HepG2 (cell line): ENCODE results near the gene MBTD1. TPM values are rescaled to one million over a fixed set of nuclear protein-coding genes. Genes with fewer than 3 reads are reported as not detected.

Experiments
- AHR ChIP-seq: IDR thresholded peaks from 2 replicates; pipeline ENCODE4 v1.6.1; 2018; ENCODE audit warnings: missing genetic modification reagents, missing compliant biosample characterization
- ATF4 ChIP-seq, 2 experiments: fragments of 450-650 bp in 1 of 2; sonication (generic) in 1 of 2; formaldehyde crosslinking; IDR thresholded peaks; 2 replicates each; pipeline versions ENCODE4 v1.5.0 to v1.8.0; 2020 to 2022; ENCODE audit warnings: mild to moderate bottlenecking in 1 of 2, missing genetic modification reagents in 1 of 2
- CBFB ChIP-seq: sonication (generic); formaldehyde crosslinking; IDR thresholded peaks from 2 replicates; pipeline ENCODE4 v1.4.0; 2020; ENCODE audit warnings: missing genetic modification reagents
- E2F5 ChIP-seq: sonication (generic); formaldehyde crosslinking; conservative IDR thresholded peaks from 2 replicates; pipeline ENCODE4 v1.4.0; 2020; ENCODE audit warnings: missing genetic modification reagents
- FOXJ3 ChIP-seq: sonication (generic); formaldehyde crosslinking; IDR thresholded peaks from 2 replicates; pipeline ENCODE4 v1.4.0; 2020; ENCODE audit warnings: missing genetic modification reagents, mild to moderate bottlenecking, borderline replicate concordance
- MED1 ChIP-seq: sonication (generic); formaldehyde crosslinking; IDR thresholded peaks from 2 replicates; pipeline ENCODE4 v1.4.0; 2020; ENCODE audit warnings: missing genetic modification reagents
- MTERF4 ChIP-seq: sonication (generic); formaldehyde crosslinking; IDR thresholded peaks from 2 replicates; pipeline ENCODE4 v1.8.0; 2023; ENCODE audit warnings: mild to moderate bottlenecking, missing genetic modification reagents
- RFX1 ChIP-seq: fragments of 450-650 bp; IDR thresholded peaks from 2 replicates; pipeline ENCODE4 v1.6.1; 2017
- RFX5 ChIP-seq: IDR thresholded peaks from 2 replicates; pipeline ENCODE4 v1.6.1; 2011; ENCODE audit warnings: low read depth, low read length, improper control_type of control experiment
- SNAPC5 ChIP-seq: sonication (generic); formaldehyde crosslinking; IDR thresholded peaks from 2 replicates; pipeline ENCODE4 v1.8.1; 2023; ENCODE audit warnings: mild to moderate bottlenecking, missing genetic modification reagents, borderline replicate concordance
- SP5 ChIP-seq: IDR thresholded peaks from 2 replicates; pipeline ENCODE4 v1.6.1; 2016; ENCODE audit warnings: low read depth, borderline replicate concordance
- YEATS2 ChIP-seq: sonication (generic); formaldehyde crosslinking; IDR thresholded peaks from 2 replicates; pipeline ENCODE4 v1.4.0; 2020; ENCODE audit warnings: missing genetic modification reagents, borderline replicate concordance
- ZBTB2 ChIP-seq: sonication (generic); formaldehyde crosslinking; IDR thresholded peaks from 2 replicates; pipeline ENCODE4 v1.8.0; 2022; ENCODE audit warnings: low read depth, missing genetic modification reagents
- ZEB1 ChIP-seq: IDR thresholded peaks from 2 replicates; pipeline ENCODE4 v1.6.1; 2012; ENCODE audit warnings: mild to moderate bottlenecking, low read depth, inconsistent platforms; ENCODE audit not compliant: insufficient replicate concordance
- ZFP36L1 ChIP-seq: sonication (generic); formaldehyde crosslinking; IDR thresholded peaks from 2 replicates; pipeline ENCODE4 v1.8.0; 2022; ENCODE audit warnings: mild to moderate bottlenecking, missing genetic modification reagents, moderate library complexity
- ZFP91 ChIP-seq: sonication (generic); formaldehyde crosslinking; IDR thresholded peaks from 2 replicates; pipeline ENCODE4 v1.9.0; 2022; ENCODE audit warnings: missing genetic modification reagents, mild to moderate bottlenecking, borderline replicate concordance
- ZFY ChIP-seq: sonication (generic); formaldehyde crosslinking; IDR thresholded peaks from 2 replicates; pipeline ENCODE4 v1.4.0; 2020; ENCODE audit warnings: missing genetic modification reagents
- ZNF160 ChIP-seq: sonication (generic); formaldehyde crosslinking; IDR thresholded peaks from 2 replicates; pipeline ENCODE4 v1.8.0; 2022; ENCODE audit warnings: mild to moderate bottlenecking, inconsistent platforms, missing genetic modification reagents
- ZNF296 ChIP-seq: sonication (generic); formaldehyde crosslinking; conservative IDR thresholded peaks from 2 replicates; pipeline ENCODE4 v1.5.0; 2020; ENCODE audit warnings: mild to moderate bottlenecking, missing genetic modification reagents
- ZNF335 ChIP-seq: sonication (generic); formaldehyde crosslinking; IDR thresholded peaks from 2 replicates; pipeline ENCODE4 v1.4.0; 2020; ENCODE audit warnings: missing genetic modification reagents
- ZNF572 ChIP-seq: sonication (generic); formaldehyde crosslinking; IDR thresholded peaks from 2 replicates; pipeline ENCODE4 v1.5.1; 2020; ENCODE audit warnings: mild to moderate bottlenecking, missing genetic modification reagents
- ZNF576 ChIP-seq: sonication (generic); formaldehyde crosslinking; IDR thresholded peaks from 2 replicates; pipeline ENCODE4 v1.4.0; 2020; ENCODE audit warnings: mild to moderate bottlenecking, missing genetic modification reagents
- polyA plus RNA-seq, 8 experiments: library from polyadenylated mRNA; depleted of rRNA in 3 of 8; stranded (reverse) in 7 of 8; unstranded in 1 of 8; fragments of >200 nt; fragmentation: Illumina TruSeq in 4 of 8; extraction: Trizol in 4 of 8; gene quantifications; 2 replicates each; pipeline versions ENCODE4 v1.2.1 to v1.2.3, GENCODE V29; 2011 to 2016; ENCODE audit warnings: low read depth in 4 of 8, missing spikeins in 1 of 8, mixed read lengths in 1 of 8; ENCODE audit not compliant: insufficient read depth in 1 of 8
- total RNA-seq, 5 experiments: library from RNA; depleted of rRNA; stranded (reverse); fragments of >200 nt; fragmentation: Illumina TruSeq; extraction: Trizol; gene quantifications; 2 replicates each; pipeline ENCODE4 v1.2.3, GENCODE V29; 2016; ENCODE audit warnings: low read depth in 1 of 5

The MBTD1 gene
- total and polyA plus RNA-seq, 2 of the 13 experiments (the other 11 are each of a cell fraction or from before 2014, with no cell fraction given): 20.9 TPM

GRCh38 chr17:51166987-51167931 is 92.6 kb downstream of the MBTD1 start (continued):
- no peak for TF ChIP-seq ATF4 (CRISPR knock-in tag; IDR thresholded peaks at IDR 0.05)
- no peak for TF ChIP-seq ZNF576
- 0 out of 2 replicates have a peak, but pooled peaks have one; percentile 16 for TF ChIP-seq YEATS2 (CRISPR knock-in tag)
- no peak for TF ChIP-seq AHR (CRISPR knock-in tag)
- no peak for TF ChIP-seq E2F5 (CRISPR knock-in tag)
- TF ChIP-seq ZNF335: no peak
- TF ChIP-seq ZNF572 (CRISPR knock-in tag): peak; percentile 71; the same call in 1 of the 2 replicates
- TF ChIP-seq SP5 (CRISPR knock-in tag): no peak
- TF ChIP-seq ZFY (CRISPR knock-in tag): no peak
- peak; percentile 66; the same call in 1 of the 2 replicates for TF ChIP-seq ZFP91 (CRISPR knock-in tag)
- no peak for TF ChIP-seq ZBTB2 (CRISPR knock-in tag)
- no peak for TF ChIP-seq ZNF296
- TF ChIP-seq ZNF160: no peak; the same call in 1 of the 2 replicates
- no peak for TF ChIP-seq FOXJ3
- peak; percentile 71; the same call in 1 of the 2 replicates for TF ChIP-seq MTERF4
- no peak for TF ChIP-seq RFX5
- TF ChIP-seq RFX1: no peak
- no peak for TF ChIP-seq ZEB1
- TF ChIP-seq ZFP36L1 (CRISPR knock-in tag): peak; percentile 84
- TF ChIP-seq CBFB (CRISPR knock-in tag): no peak
- TF ChIP-seq SNAPC5 (CRISPR knock-in tag): peak; percentile 83; the same call in 1 of the 2 replicates
- TF ChIP-seq MED1 (CRISPR knock-in tag): peak; percentile 41
